HepG2 (cell line): ENCODE measurements around the gene RPTOR. TPM values are rescaled to one million over a fixed set of nuclear protein-coding genes. Genes with fewer than 3 reads are reported as not detected.

Source experiments
- DPF2 ChIP-seq: sonication (generic); formaldehyde crosslinking; IDR thresholded peaks from 2 replicates; pipeline ENCODE4 v1.4.0; 2020; ENCODE audit warnings: mild to moderate bottlenecking, low read depth, missing genetic modification reagents, borderline replicate concordance
- FIP1L1 ChIP-seq: fragments of 200-400 bp; formaldehyde crosslinking; IDR thresholded peaks from 2 replicates; pipeline ENCODE4 v1.6.1; 2018; ENCODE audit warnings: low read depth, mild to moderate bottlenecking, low read length, moderate library complexity, borderline replicate concordance; ENCODE audit not compliant: insufficient read depth
- GATAD2A ChIP-seq: IDR thresholded peaks from 2 replicates; pipeline ENCODE4 v1.6.1; 2016
- HNF4G ChIP-seq, 2 experiments: sonication (generic) in 1 of 2; formaldehyde crosslinking in 1 of 2; IDR thresholded peaks; 2 replicates each; pipeline versions ENCODE4 v1.4.0 to v1.6.1; 2011 to 2020; ENCODE audit warnings: borderline replicate concordance in 2 of 2, low read depth in 2 of 2, mild to moderate bottlenecking in 2 of 2, low read length in 1 of 2, missing genetic modification reagents in 1 of 2, moderate library complexity in 1 of 2
- KAT7 ChIP-seq: IDR thresholded peaks from 2 replicates; pipeline ENCODE4 v1.6.1; 2018; ENCODE audit warnings: borderline replicate concordance, missing compliant biosample characterization
- NR2F2 ChIP-seq: IDR thresholded peaks from 2 replicates; pipeline ENCODE4 v1.6.1; 2012; ENCODE audit warnings: low read depth, inconsistent platforms, borderline replicate concordance
- RFX5 ChIP-seq: IDR thresholded peaks from 2 replicates; pipeline ENCODE4 v1.6.1; 2011; ENCODE audit warnings: low read depth, low read length, improper control_type of control experiment
- SMARCC2 ChIP-seq: fragments of 450-650 bp; IDR thresholded peaks from 2 replicates; pipeline ENCODE4 v1.6.1; 2017; ENCODE audit warnings: antibody characterized with exemption, mild to moderate bottlenecking
- SNRNP70 ChIP-seq: fragments of 200-400 bp; formaldehyde crosslinking; IDR thresholded peaks from 2 replicates; pipeline ENCODE4 v1.6.1; 2017; ENCODE audit warnings: mild to moderate bottlenecking, low read depth, low read length, moderate library complexity
- SRY ChIP-seq: sonication (generic); formaldehyde crosslinking; IDR thresholded peaks from 2 replicates; pipeline ENCODE4 v1.8.0; 2022; ENCODE audit warnings: mild to moderate bottlenecking, missing genetic modification reagents
- ZFYVE20 ChIP-seq: sonication (generic); formaldehyde crosslinking; IDR thresholded peaks from 2 replicates; pipeline ENCODE4 v1.8.0; 2023; ENCODE audit warnings: low read depth, mild to moderate bottlenecking, moderate library complexity, missing genetic modification reagents, borderline replicate concordance
- ZIK1 ChIP-seq: sonication (generic); formaldehyde crosslinking; IDR thresholded peaks from 2 replicates; pipeline ENCODE4 v1.5.0; 2020; ENCODE audit warnings: mild to moderate bottlenecking, low read depth, missing genetic modification reagents, borderline replicate concordance
- ZNF3 ChIP-seq: IDR thresholded peaks from 2 replicates; pipeline ENCODE4 v1.7.0; 2017; ENCODE audit warnings: inconsistent platforms
- ZNF34 ChIP-seq: sonication (generic); formaldehyde crosslinking; IDR thresholded peaks from 2 replicates; pipeline ENCODE4 v1.4.0; 2020; ENCODE audit warnings: mild to moderate bottlenecking, missing genetic modification reagents, borderline replicate concordance
- ZNF530 ChIP-seq: sonication (generic); formaldehyde crosslinking; IDR thresholded peaks from 2 replicates; pipeline ENCODE4 v1.5.0; 2020; ENCODE audit warnings: low read depth, mild to moderate bottlenecking, missing genetic modification reagents
- ZNF652 ChIP-seq: IDR thresholded peaks from 2 replicates; pipeline ENCODE4 v1.6.1; 2016; ENCODE audit warnings: low read depth, borderline replicate concordance
- ZNF75D ChIP-seq: sonication (generic); formaldehyde crosslinking; IDR thresholded peaks from 2 replicates; pipeline ENCODE4 v1.8.1; 2023; ENCODE audit warnings: missing genetic modification reagents, mild to moderate bottlenecking, borderline replicate concordance
- polyA plus RNA-seq, 8 experiments: library from polyadenylated mRNA; depleted of rRNA in 3 of 8; stranded (reverse) in 7 of 8; unstranded in 1 of 8; fragments of >200 nt; fragmentation: Illumina TruSeq in 4 of 8; extraction: Trizol in 4 of 8; gene quantifications; 2 replicates each; pipeline versions ENCODE4 v1.2.1 to v1.2.3, GENCODE V29; 2011 to 2016; ENCODE audit warnings: low read depth in 4 of 8, missing spikeins in 1 of 8, mixed read lengths in 1 of 8; ENCODE audit not compliant: insufficient read depth in 1 of 8
- total RNA-seq, 5 experiments: library from RNA; depleted of rRNA; stranded (reverse); fragments of >200 nt; fragmentation: Illumina TruSeq; extraction: Trizol; gene quantifications; 2 replicates each; pipeline ENCODE4 v1.2.3, GENCODE V29; 2016; ENCODE audit warnings: low read depth in 1 of 5
- TF ChIP-seq, protein P1 (sequence below): sonication (generic); formaldehyde crosslinking; IDR thresholded peaks from 2 replicates; pipeline ENCODE4 v1.5.1; 2020; ENCODE audit warnings: mild to moderate bottlenecking, missing genetic modification reagents, moderate library complexity
- TF ChIP-seq, protein P2 (sequence below): sonication (generic); formaldehyde crosslinking; conservative IDR thresholded peaks from 2 replicates; pipeline ENCODE4 v1.4.0; 2020; ENCODE audit warnings: missing genetic modification reagents
- TF ChIP-seq, protein P3 (sequence below): sonication (generic); formaldehyde crosslinking; IDR thresholded peaks from 2 replicates; pipeline ENCODE4 v1.5.0; 2020; ENCODE audit warnings: missing genetic modification reagents
- TF ChIP-seq, protein P4 (sequence below): sonication (generic); formaldehyde crosslinking; IDR thresholded peaks from 2 replicates; pipeline ENCODE4 v1.4.0; 2020; ENCODE audit warnings: missing genetic modification reagents
- TF ChIP-seq, protein P5 (sequence below): sonication (generic); formaldehyde crosslinking; IDR thresholded peaks from 2 replicates; pipeline ENCODE4 v1.4.0; 2020; ENCODE audit warnings: missing genetic modification reagents

RPTOR gene
- total and polyA plus RNA-seq, 2 of the 13 experiments (the other 11 are each of a cell fraction or from before 2014, with no cell fraction given), result 6.6 to 25.3 TPM

DNA sequence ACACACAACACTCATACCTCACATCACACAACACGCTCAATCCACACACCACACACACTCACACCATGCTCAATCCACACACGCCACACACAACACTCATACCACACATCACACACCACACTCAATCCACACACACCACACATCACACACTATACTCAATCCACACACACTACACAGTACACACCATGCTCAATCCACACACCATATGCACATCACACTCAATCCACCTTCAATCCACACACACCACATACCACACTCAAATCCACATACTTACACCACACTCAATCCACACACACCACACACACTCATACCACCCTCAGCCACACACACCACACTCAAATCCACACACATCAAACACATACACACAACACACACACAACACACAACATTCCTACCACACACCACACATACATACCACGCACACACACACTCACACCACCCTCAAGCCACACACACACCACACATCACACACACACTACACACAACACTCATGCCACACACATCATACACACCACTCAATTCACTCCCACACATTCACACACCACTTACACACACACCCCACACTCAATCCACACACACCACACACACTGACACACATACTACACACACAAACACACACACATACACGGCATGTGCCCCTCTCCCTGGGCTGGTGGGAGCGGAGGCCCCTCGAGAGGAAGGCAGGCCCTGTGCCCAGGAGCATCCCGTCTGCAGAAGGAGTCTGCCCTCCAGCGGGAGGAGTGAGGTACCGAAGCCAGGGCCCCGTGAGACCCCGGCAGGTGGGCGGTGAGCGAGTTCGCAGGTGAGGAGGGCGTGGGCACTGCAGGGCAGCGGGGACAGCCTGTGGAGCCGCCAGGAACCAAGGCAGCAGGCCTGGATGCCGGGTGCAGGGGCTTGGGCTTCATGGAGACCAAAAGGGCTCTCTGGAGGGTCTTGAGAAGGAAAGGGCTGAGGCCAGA lies 33.1 kb upstream of the RPTOR start (continued):
- TF ChIP-seq NR2F2, result no peak
- TF ChIP-seq FIP1L1, result no peak
- TF ChIP-seq, protein P1, sequence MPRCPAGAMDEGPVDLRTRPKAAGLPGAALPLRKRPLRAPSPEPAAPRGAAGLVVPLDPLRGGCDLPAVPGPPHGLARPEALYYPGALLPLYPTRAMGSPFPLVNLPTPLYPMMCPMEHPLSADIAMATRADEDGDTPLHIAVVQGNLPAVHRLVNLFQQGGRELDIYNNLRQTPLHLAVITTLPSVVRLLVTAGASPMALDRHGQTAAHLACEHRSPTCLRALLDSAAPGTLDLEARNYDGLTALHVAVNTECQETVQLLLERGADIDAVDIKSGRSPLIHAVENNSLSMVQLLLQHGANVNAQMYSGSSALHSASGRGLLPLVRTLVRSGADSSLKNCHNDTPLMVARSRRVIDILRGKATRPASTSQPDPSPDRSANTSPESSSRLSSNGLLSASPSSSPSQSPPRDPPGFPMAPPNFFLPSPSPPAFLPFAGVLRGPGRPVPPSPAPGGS, result no peak
- TF ChIP-seq, protein P2, sequence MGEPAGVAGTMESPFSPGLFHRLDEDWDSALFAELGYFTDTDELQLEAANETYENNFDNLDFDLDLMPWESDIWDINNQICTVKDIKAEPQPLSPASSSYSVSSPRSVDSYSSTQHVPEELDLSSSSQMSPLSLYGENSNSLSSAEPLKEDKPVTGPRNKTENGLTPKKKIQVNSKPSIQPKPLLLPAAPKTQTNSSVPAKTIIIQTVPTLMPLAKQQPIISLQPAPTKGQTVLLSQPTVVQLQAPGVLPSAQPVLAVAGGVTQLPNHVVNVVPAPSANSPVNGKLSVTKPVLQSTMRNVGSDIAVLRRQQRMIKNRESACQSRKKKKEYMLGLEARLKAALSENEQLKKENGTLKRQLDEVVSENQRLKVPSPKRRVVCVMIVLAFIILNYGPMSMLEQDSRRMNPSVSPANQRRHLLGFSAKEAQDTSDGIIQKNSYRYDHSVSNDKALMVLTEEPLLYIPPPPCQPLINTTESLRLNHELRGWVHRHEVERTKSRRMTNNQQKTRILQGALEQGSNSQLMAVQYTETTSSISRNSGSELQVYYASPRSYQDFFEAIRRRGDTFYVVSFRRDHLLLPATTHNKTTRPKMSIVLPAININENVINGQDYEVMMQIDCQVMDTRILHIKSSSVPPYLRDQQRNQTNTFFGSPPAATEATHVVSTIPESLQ (CRISPR knock-in tag), result no peak
- no peak for TF ChIP-seq HNF4G (IDR thresholded peaks at IDR 0.05; ENCODE audit: borderline replicate concordance, low read depth, low read length)
- no peak for TF ChIP-seq HNF4G (CRISPR knock-in tag; IDR thresholded peaks at IDR 0.05; ENCODE audit: borderline replicate concordance, low read depth)
- no peak for TF ChIP-seq ZNF652 (CRISPR knock-in tag)
- no peak for TF ChIP-seq SRY (CRISPR knock-in tag)
- TF ChIP-seq ZNF75D, result no peak
- no peak for TF ChIP-seq KAT7 (CRISPR knock-in tag)
- no peak for TF ChIP-seq GATAD2A (CRISPR knock-in tag)
- no peak for TF ChIP-seq SNRNP70
- no peak for TF ChIP-seq ZNF3 (CRISPR knock-in tag)
- TF ChIP-seq, protein P3, sequence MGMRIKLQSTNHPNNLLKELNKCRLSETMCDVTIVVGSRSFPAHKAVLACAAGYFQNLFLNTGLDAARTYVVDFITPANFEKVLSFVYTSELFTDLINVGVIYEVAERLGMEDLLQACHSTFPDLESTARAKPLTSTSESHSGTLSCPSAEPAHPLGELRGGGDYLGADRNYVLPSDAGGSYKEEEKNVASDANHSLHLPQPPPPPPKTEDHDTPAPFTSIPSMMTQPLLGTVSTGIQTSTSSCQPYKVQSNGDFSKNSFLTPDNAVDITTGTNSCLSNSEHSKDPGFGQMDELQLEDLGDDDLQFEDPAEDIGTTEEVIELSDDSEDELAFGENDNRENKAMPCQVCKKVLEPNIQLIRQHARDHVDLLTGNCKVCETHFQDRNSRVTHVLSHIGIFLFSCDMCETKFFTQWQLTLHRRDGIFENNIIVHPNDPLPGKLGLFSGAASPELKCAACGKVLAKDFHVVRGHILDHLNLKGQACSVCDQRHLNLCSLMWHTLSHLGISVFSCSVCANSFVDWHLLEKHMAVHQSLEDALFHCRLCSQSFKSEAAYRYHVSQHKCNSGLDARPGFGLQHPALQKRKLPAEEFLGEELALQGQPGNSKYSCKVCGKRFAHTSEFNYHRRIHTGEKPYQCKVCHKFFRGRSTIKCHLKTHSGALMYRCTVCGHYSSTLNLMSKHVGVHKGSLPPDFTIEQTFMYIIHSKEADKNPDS (CRISPR knock-in tag), result no peak
- TF ChIP-seq, protein P4, sequence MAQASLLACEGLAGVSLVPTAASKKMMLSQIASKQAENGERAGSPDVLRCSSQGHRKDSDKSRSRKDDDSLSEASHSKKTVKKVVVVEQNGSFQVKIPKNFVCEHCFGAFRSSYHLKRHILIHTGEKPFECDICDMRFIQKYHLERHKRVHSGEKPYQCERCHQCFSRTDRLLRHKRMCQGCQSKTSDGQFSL (CRISPR knock-in tag), result no peak
- TF ChIP-seq ZNF530, result no peak
- TF ChIP-seq ZNF34 (CRISPR knock-in tag), result no peak
- TF ChIP-seq, protein P5, sequence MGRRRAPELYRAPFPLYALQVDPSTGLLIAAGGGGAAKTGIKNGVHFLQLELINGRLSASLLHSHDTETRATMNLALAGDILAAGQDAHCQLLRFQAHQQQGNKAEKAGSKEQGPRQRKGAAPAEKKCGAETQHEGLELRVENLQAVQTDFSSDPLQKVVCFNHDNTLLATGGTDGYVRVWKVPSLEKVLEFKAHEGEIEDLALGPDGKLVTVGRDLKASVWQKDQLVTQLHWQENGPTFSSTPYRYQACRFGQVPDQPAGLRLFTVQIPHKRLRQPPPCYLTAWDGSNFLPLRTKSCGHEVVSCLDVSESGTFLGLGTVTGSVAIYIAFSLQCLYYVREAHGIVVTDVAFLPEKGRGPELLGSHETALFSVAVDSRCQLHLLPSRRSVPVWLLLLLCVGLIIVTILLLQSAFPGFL, result no peak
- TF ChIP-seq DPF2 (CRISPR knock-in tag), result no peak
- TF ChIP-seq SMARCC2, result no peak
- TF ChIP-seq ZFYVE20 (CRISPR knock-in tag), result no peak
- TF ChIP-seq RFX5, result no peak
- no peak for TF ChIP-seq ZIK1 (CRISPR knock-in tag)
